ENCODE results near the gene IGF2R.

IGF2R gene

GRCh38 chr6:159970659-159971063, 1.8 kb downstream of the IGF2R start:
- H3K4me1 ChIP-seq (ENCODE audit: control insufficient read depth, insufficient read depth, low read length): peaks cover 25% of the 10 kb centered on the region
- no peaks in the 10 kb centered on the region for H3K9me3 ChIP-seq (ENCODE audit: control insufficient read depth, low read length)
- no peak overlapping the region for H3K4me3 ChIP-seq (ENCODE audit: low read length)
- H3K27me3 ChIP-seq (ENCODE audit: control insufficient read depth, insufficient read depth, low read length): no peaks in the 10 kb centered on the region
- H3K9ac ChIP-seq (ENCODE audit: low read length): no peak overlapping the region
- H3K36me3 ChIP-seq (ENCODE audit: control insufficient read depth, insufficient read depth, low read length): no peaks in the 10 kb centered on the region

GRCh38 chr6:159971341-159972178, 2.7 kb downstream of the IGF2R start:
- Histone ChIP-seq H3K9ac (ENCODE audit: low read length) (no peak overlapping the region), H3K4me1 (ENCODE audit: control insufficient read depth, insufficient read depth, low read length) (peaks cover 21% of the 10 kb centered on the region), H3K9me3 (ENCODE audit: control insufficient read depth, low read length) (no peaks in the 10 kb centered on the region), H3K36me3 (ENCODE audit: control insufficient read depth, insufficient read depth, low read length) (no peaks in the 10 kb centered on the region), H3K27me3 (ENCODE audit: control insufficient read depth, insufficient read depth, low read length) (no peaks in the 10 kb centered on the region), H3K4me3 (ENCODE audit: low read length) (no peak overlapping the region)

DNA sequence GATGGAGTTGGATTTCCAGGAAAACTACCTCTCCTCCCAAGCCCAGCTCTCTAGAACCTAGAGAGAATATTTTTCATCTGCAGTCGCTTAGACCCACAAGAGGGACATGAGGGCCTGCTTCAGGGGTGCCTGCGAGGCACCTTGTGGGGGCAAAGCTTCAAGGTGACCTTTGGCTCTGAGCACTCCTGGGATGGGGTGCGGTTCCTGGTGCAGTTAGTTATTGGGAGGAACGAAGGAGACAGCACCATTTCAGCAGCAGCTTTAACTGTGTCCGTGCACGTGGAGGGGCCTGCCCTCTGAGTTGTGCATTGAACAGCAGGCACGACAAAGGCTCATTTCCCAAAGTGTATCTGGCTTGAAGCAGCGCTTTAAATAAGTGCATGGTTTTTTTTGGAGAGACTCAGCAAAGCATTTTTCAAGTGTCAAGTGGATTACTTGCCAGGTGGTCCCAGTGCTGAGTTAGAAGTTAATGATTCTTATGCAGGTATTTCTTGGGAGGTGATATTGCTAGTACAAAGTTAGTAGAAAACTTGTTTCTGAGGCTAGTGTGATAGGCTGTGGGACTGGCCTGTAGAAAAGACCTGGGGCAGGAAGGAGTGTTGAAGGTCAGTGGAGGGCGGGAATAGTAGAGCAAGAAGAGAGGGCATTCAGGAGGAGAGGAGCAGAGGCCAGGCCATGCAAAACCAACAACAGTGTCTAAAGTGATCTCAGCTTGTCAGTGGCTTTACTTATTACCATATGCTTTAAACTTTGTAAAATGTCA, 3.8 kb downstream of the IGF2R start:
- Histone ChIP-seq H3K9ac (ENCODE audit: low read length) (no peak overlapping the region), H3K4me3 (ENCODE audit: low read length) (no peak overlapping the region), H3K4me1 (ENCODE audit: control insufficient read depth, insufficient read depth, low read length) (peaks cover 30% of the 10 kb centered on the region)

GRCh38 chr6:159973406-159973805, 4.5 kb downstream of the IGF2R start:
- Histone ChIP-seq H3K9me3 (ENCODE audit: control insufficient read depth, low read length) (no peaks in the 10 kb centered on the region), H3K9ac (ENCODE audit: low read length) (no peak overlapping the region), H3K36me3 (ENCODE audit: control insufficient read depth, insufficient read depth, low read length) (no peaks in the 10 kb centered on the region), H3K4me3 (ENCODE audit: low read length) (no peak overlapping the region), H3K4me1 (ENCODE audit: control insufficient read depth, insufficient read depth, low read length) (peaks cover 35% of the 10 kb centered on the region), H3K27me3 (ENCODE audit: control insufficient read depth, insufficient read depth, low read length) (no peaks in the 10 kb centered on the region)

More for the DNA sequence above, 3.8 kb downstream of the IGF2R start:
- Histone ChIP-seq H3K9me3 (ENCODE audit: control insufficient read depth, low read length) (no peaks in the 10 kb centered on the region), H3K27me3 (ENCODE audit: control insufficient read depth, insufficient read depth, low read length) (no peaks in the 10 kb centered on the region), H3K36me3 (ENCODE audit: control insufficient read depth, insufficient read depth, low read length) (no peaks in the 10 kb centered on the region)

- Histone ChIP-seq H3K4me3 (ENCODE audit: low read length) (no peak overlapping the region), H3K9me3 (ENCODE audit: control insufficient read depth, low read length) (no peaks in the 10 kb centered on the region), H3K36me3 (ENCODE audit: control insufficient read depth, insufficient read depth, low read length) (no peaks in the 10 kb centered on the region), H3K4me1 (ENCODE audit: control insufficient read depth, insufficient read depth, low read length) (peaks cover 39% of the 10 kb centered on the region), H3K9ac (ENCODE audit: low read length) (no peak overlapping the region), H3K27me3 (ENCODE audit: control insufficient read depth, insufficient read depth, low read length) (no peaks in the 10 kb centered on the region)
Measured at GRCh38 chr6:159973951-159974350, 5.1 kb downstream of the IGF2R start.

GRCh38 chr6:159974932-159975331, 6.0 kb downstream of the IGF2R start:
- Histone ChIP-seq H3K36me3 (ENCODE audit: control insufficient read depth, insufficient read depth, low read length) (no peaks in the 10 kb centered on the region), H3K4me3 (ENCODE audit: low read length) (no peak overlapping the region), H3K27me3 (ENCODE audit: control insufficient read depth, insufficient read depth, low read length) (no peaks in the 10 kb centered on the region), H3K9ac (ENCODE audit: low read length) (no peak overlapping the region), H3K9me3 (ENCODE audit: control insufficient read depth, low read length) (no peaks in the 10 kb centered on the region), H3K4me1 (ENCODE audit: control insufficient read depth, insufficient read depth, low read length) (peaks cover 47% of the 10 kb centered on the region)

DNA sequence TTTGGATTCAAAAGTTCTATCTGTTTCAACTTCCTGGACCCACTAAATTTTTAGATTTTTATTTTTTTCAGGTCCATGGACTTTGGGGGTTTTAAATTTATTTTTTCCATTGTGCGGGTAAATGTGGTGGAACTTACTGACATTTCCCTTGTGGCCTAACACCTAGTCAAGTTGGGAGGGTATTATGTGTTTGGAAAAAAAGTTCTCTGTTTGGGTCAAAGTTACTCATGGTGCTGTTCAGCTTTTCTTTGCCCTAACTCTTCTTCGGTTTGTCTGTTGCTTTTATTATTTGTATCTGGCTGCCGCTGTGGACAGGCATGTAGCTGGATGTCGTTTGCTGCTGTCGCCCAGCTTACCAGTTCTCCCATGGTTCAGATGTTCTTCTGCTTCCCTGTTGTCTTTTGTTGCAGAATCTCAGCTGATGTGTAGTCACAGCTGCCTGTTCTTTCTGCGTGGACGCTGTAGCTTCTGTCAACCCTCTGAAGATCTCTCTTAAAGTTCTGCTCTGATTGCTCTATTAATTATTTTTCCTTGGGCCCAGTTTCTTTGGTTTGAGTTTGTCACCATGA, 7.9 kb downstream of the IGF2R start:
- H3K9me3 ChIP-seq (ENCODE audit: control insufficient read depth, low read length): no peaks in the 10 kb centered on the region
- peaks cover 63% of the 10 kb centered on the region for H3K4me1 ChIP-seq (ENCODE audit: control insufficient read depth, insufficient read depth, low read length)
- H3K9ac ChIP-seq (ENCODE audit: low read length): no peak overlapping the region
- no peaks in the 10 kb centered on the region for H3K27me3 ChIP-seq (ENCODE audit: control insufficient read depth, insufficient read depth, low read length)
- H3K4me3 ChIP-seq (ENCODE audit: low read length): no peak overlapping the region
- H3K36me3 ChIP-seq (ENCODE audit: control insufficient read depth, insufficient read depth, low read length): no peaks in the 10 kb centered on the region

DNA sequence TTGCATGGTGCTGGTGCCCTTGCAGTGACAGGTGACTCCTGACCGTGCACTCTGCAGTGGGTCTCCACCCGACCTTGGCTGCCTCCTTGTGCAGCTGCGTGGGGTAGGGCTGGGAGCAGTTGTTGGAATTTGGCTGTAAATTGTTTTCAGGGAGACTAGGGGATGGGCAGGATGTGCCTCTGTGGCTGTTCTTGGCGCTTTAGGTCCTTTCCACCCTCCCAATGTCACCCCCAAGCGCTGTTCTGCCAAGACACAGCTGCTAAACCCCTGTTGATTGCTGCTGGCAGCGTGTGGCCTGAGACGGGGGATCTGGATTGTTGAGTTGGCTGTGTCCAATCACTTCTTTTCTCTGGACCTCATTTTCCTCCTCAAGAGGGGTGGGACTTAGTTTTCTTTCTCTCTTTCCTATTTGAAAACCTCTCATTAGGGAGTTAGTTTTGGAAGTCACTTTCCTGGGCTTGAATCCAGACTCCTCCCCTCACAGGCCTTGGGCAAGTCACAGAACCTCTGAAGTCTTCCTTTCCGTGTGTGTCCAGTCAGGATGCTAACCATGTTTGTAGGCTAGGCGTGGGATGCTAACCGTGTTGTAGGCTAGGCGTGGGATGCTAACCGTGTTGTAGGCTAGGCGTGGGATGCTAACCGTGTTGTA, 8.5 kb downstream of the IGF2R start:
- Histone ChIP-seq H3K9me3 (ENCODE audit: control insufficient read depth, low read length) (no peaks in the 10 kb centered on the region), H3K4me1 (ENCODE audit: control insufficient read depth, insufficient read depth, low read length) (peaks cover 69% of the 10 kb centered on the region), H3K9ac (ENCODE audit: low read length) (no peak overlapping the region), H3K27me3 (ENCODE audit: control insufficient read depth, insufficient read depth, low read length) (no peaks in the 10 kb centered on the region), H3K36me3 (ENCODE audit: control insufficient read depth, insufficient read depth, low read length) (no peaks in the 10 kb centered on the region), H3K4me3 (ENCODE audit: low read length) (no peak overlapping the region)

DNA sequence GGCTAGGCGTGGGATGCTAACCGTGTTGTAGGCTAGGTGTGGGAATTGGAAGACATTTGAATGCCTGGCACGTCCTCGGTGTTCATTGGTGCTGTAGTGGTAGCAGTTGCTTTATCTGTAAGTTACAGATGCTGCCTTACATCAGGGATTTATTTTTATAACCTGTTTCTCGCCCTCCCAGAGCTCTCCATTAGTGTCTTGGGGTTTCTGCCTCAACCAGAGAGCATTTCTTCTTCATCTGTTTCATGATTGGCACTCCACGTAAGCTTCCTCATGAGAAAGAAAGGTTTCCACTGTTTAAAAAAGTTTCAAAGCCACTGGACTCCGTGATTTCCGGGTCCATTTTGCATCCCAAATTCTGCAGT, 9.0 kb downstream of the IGF2R start:
- Histone ChIP-seq H3K27me3 (ENCODE audit: control insufficient read depth, insufficient read depth, low read length) (no peaks in the 10 kb centered on the region), H3K4me3 (ENCODE audit: low read length) (no peak overlapping the region), H3K9ac (ENCODE audit: low read length) (no peak overlapping the region), H3K36me3 (ENCODE audit: control insufficient read depth, insufficient read depth, low read length) (no peaks in the 10 kb centered on the region), H3K4me1 (ENCODE audit: control insufficient read depth, insufficient read depth, low read length) (peaks cover 69% of the 10 kb centered on the region), H3K9me3 (ENCODE audit: control insufficient read depth, low read length) (no peaks in the 10 kb centered on the region)

GRCh38 chr6:159978291-159979135, 9.6 kb downstream of the IGF2R start:
- Histone ChIP-seq H3K4me1 (ENCODE audit: control insufficient read depth, insufficient read depth, low read length) (peaks cover 68% of the 10 kb centered on the region), H3K9ac (ENCODE audit: low read length) (no peak overlapping the region), H3K9me3 (ENCODE audit: control insufficient read depth, low read length) (no peaks in the 10 kb centered on the region), H3K4me3 (ENCODE audit: low read length) (no peak overlapping the region), H3K36me3 (ENCODE audit: control insufficient read depth, insufficient read depth, low read length) (no peaks in the 10 kb centered on the region), H3K27me3 (ENCODE audit: control insufficient read depth, insufficient read depth, low read length) (no peaks in the 10 kb centered on the region)

GRCh38 chr6:159979136-159979874, 10.4 kb downstream of the IGF2R start:
- H3K4me1 ChIP-seq (ENCODE audit: control insufficient read depth, insufficient read depth, low read length): peaks cover 71% of the 10 kb centered on the region

More at GRCh38 chr6:159979136-159979874, 10.4 kb downstream of the IGF2R start:
- no peaks in the 10 kb centered on the region for H3K9me3 ChIP-seq (ENCODE audit: control insufficient read depth, low read length)
- H3K9ac ChIP-seq (ENCODE audit: low read length): no peak overlapping the region
- no peaks in the 10 kb centered on the region for H3K36me3 ChIP-seq (ENCODE audit: control insufficient read depth, insufficient read depth, low read length)
- H3K4me3 ChIP-seq (ENCODE audit: low read length): no peak overlapping the region
- H3K27me3 ChIP-seq (ENCODE audit: control insufficient read depth, insufficient read depth, low read length): no peaks in the 10 kb centered on the region

Measured in mucosa of stomach (tissue), 1 donor.